H1 (cell line): Measurements from ENCODE around the gene NUP210. TPM values are rescaled to one million over a fixed set of nuclear protein-coding genes. Genes with fewer than 3 reads are reported as not detected.

Experiments
- CTCF ChIA-PET: fragments of 300-600 bp; sonication (Branson Sonifier 250); formaldehyde crosslinking; loops from one replicate; lab custom pipeline; 2021; ENCODE audit not compliant: partially characterized antibody; lab: Charles Lee
- POLR2A ChIA-PET: fragments of 300-600 bp; sonication (Branson Sonifier 250); formaldehyde crosslinking; loops from one replicate; lab custom pipeline; 2021; ENCODE audit warnings: inconsistent platforms; ENCODE audit not compliant: partially characterized antibody; lab: Charles Lee
- DNase-seq, 2 experiments: peaks; one replicate each; pipeline versions ENCODE4 v3.0.0 to v3.0.0-alpha.2; 2010 to 2022; ENCODE audit warnings: low spot score in 2 of 2, low read depth in 1 of 2, mixed read lengths in 1 of 2
- FAIRE-seq: peaks from 2 replicates; lab custom pipeline; 2011; peaks lifted over from hg19 to GRCh38; lab: Jason Lieb, UNC
- H2AFZ ChIP-seq: 2 replicates; pipeline ENCODE4 v1.8.1; 2012; ENCODE audit warnings: low read length, inconsistent platforms
- H2AK5ac ChIP-seq: 2 replicates; pipeline ENCODE4 v1.6.1; 2013; ENCODE audit warnings: low read depth, low read length
- H2BK120ac ChIP-seq: replicated peaks from 2 replicates; pipeline ENCODE3; 2013; ENCODE audit warnings: low read depth, low read length, inconsistent platforms
- H2BK12ac ChIP-seq: 2 replicates; pipeline ENCODE4 v1.6.1; 2013; ENCODE audit warnings: low read depth, low read length
- H2BK15ac ChIP-seq: 2 replicates; pipeline ENCODE4 v1.6.1; 2013; ENCODE audit warnings: low read length
- H2BK20ac ChIP-seq: 2 replicates; pipeline ENCODE4 v1.6.1; 2013; ENCODE audit warnings: low read length
- H2BK5ac ChIP-seq: 2 replicates; pipeline ENCODE4 v1.6.1; 2013; ENCODE audit warnings: low read depth, low read length
- H3K14ac ChIP-seq: 2 replicates; pipeline ENCODE4 v1.6.1; 2013; ENCODE audit warnings: inconsistent platforms; ENCODE audit not compliant: insufficient read length
- H3K18ac ChIP-seq: 2 replicates; pipeline ENCODE4 v1.6.1; 2013; ENCODE audit warnings: low read length; ENCODE audit errors: extremely low read depth
- H3K23ac ChIP-seq: 2 replicates; pipeline ENCODE4 v1.6.1; 2013; ENCODE audit warnings: inconsistent platforms; ENCODE audit not compliant: insufficient read length
- H3K23me2 ChIP-seq: 2 replicates; pipeline ENCODE4 v1.6.1; 2013; ENCODE audit warnings: low read depth, low read length
- H3K27ac ChIP-seq: 2 replicates; pipeline ENCODE4 v1.6.1; 2011; ENCODE audit warnings: low read depth, low read length, inconsistent platforms
- H3K27me3 ChIP-seq, 4 experiments: replicated peaks in 1 of 4; 1 replicate in 1 of 4; 2 replicates in 3 of 4; pipeline versions ENCODE4 v1.6.1 to v1.8.1; 2011 to 2013; ENCODE audit warnings: low read length in 3 of 4, mild to moderate bottlenecking in 3 of 4, inconsistent platforms in 2 of 4, mixed read lengths in 2 of 4, moderate library complexity in 1 of 4; ENCODE audit not compliant: control insufficient read depth in 3 of 4, insufficient read depth in 3 of 4; ENCODE audit errors: extremely low read depth in 1 of 4
- H3K36me3 ChIP-seq, 4 experiments: 2 replicates each; pipeline versions ENCODE4 v1.6.1 to v1.8.1; 2011 to 2013; ENCODE audit warnings: mild to moderate bottlenecking in 4 of 4, low read length in 3 of 4, moderate library complexity in 2 of 4, control low read depth in 1 of 4, inconsistent platforms in 1 of 4; ENCODE audit not compliant: insufficient read depth in 4 of 4, control insufficient read depth in 2 of 4
- H3K4ac ChIP-seq: replicated peaks from 2 replicates; pipeline ENCODE3; 2013; ENCODE audit warnings: low read length, low read depth, mixed read lengths, inconsistent platforms; ENCODE audit not compliant: insufficient read length
- H3K4me1 ChIP-seq, 4 experiments: replicated peaks in 1 of 4; 1 replicate in 1 of 4; 2 replicates in 3 of 4; pipeline versions ENCODE4 v1.6.1 to v1.8.1; 2011 to 2013; ENCODE audit warnings: low read length in 3 of 4, inconsistent platforms in 2 of 4, mixed read lengths in 1 of 4; ENCODE audit not compliant: insufficient read depth in 4 of 4, control insufficient read depth in 3 of 4
- H3K4me2 ChIP-seq, 2 experiments: 2 replicates each; pipeline versions ENCODE4 v1.6.1 to v1.8.1; 2011 to 2013; ENCODE audit warnings: low read depth in 2 of 2, low read length in 2 of 2, control low read depth in 1 of 2, inconsistent platforms in 1 of 2, mild to moderate bottlenecking in 1 of 2; ENCODE audit not compliant: insufficient read depth in 1 of 2
- H3K4me3 ChIP-seq, 4 experiments: fragments of 200-600, 300-600 bp in 1 of 4; sonication (generic), shearing (Covaris generic), sonication (Bioruptor Twin) in 1 of 4; 2 replicates each; pipeline versions ENCODE4 v1.5.1 to v1.8.1; 2011 to 2016; ENCODE audit warnings: low read length in 4 of 4, low read depth in 3 of 4, control low read depth in 2 of 4, inconsistent platforms in 2 of 4, mild to moderate bottlenecking in 2 of 4, mixed read lengths in 1 of 4, moderate library complexity in 1 of 4; ENCODE audit not compliant: insufficient read depth in 2 of 4; ENCODE audit errors: extremely low read depth in 1 of 4
- H3K56ac ChIP-seq: replicated peaks from 2 replicates; pipeline ENCODE3; 2013; ENCODE audit warnings: low read depth, mild to moderate bottlenecking, mixed read lengths, low read length, inconsistent platforms; ENCODE audit not compliant: insufficient read length
- H3K79me1 ChIP-seq: 2 replicates; pipeline ENCODE4 v1.6.1; 2013; ENCODE audit warnings: low read depth, low read length, control low read depth
- H3K79me2 ChIP-seq, 2 experiments: 2 replicates each; pipeline versions ENCODE4 v1.6.1 to v1.8.1; 2012 to 2013; ENCODE audit warnings: low read length in 2 of 2, mild to moderate bottlenecking in 2 of 2, inconsistent platforms in 1 of 2; ENCODE audit not compliant: insufficient read depth in 2 of 2, control insufficient read depth in 1 of 2
- H3K9ac ChIP-seq, 4 experiments: replicated peaks in 1 of 4; 1 replicate in 1 of 4; 2 replicates in 3 of 4; pipeline versions ENCODE4 v1.6.1 to v1.8.1; 2011 to 2013; ENCODE audit warnings: low read depth in 3 of 4, low read length in 3 of 4, control low read depth in 2 of 4, mild to moderate bottlenecking in 2 of 4, moderate library complexity in 2 of 4, inconsistent platforms in 1 of 4; ENCODE audit errors: extremely low read depth in 1 of 4
- H3K9me3 ChIP-seq, 2 experiments: 2 replicates each; pipeline versions ENCODE4 v1.6.1 to v1.8.1; 2012 to 2013; ENCODE audit warnings: mild to moderate bottlenecking in 2 of 2, moderate library complexity in 2 of 2, control low read depth in 1 of 2, inconsistent platforms in 1 of 2, low read depth in 1 of 2, low read length in 1 of 2, mixed read lengths in 1 of 2; ENCODE audit not compliant: insufficient read depth in 2 of 2
- H4K20me1 ChIP-seq, 2 experiments: replicated peaks in 1 of 2; 2 replicates each; pipeline versions ENCODE3 to v1.8.1; 2011 to 2013; ENCODE audit warnings: inconsistent platforms in 2 of 2, low read length in 2 of 2, mild to moderate bottlenecking in 1 of 2; ENCODE audit not compliant: insufficient read depth in 2 of 2, control insufficient read depth in 1 of 2
- H4K5ac ChIP-seq: 2 replicates; pipeline ENCODE4 v1.6.1; 2013; ENCODE audit warnings: low read length, low read depth, mixed read lengths, inconsistent platforms; ENCODE audit not compliant: insufficient read length
- H4K8ac ChIP-seq: 2 replicates; pipeline ENCODE4 v1.8.0; 2013; ENCODE audit warnings: mild to moderate bottlenecking, moderate library complexity, low read length, inconsistent platforms; ENCODE audit not compliant: insufficient read depth; ENCODE audit errors: extremely low read depth
- H4K91ac ChIP-seq: replicated peaks from 2 replicates; pipeline ENCODE3; 2013; ENCODE audit warnings: low read length, mixed read lengths, inconsistent platforms; ENCODE audit not compliant: insufficient read length
- BACH1 ChIP-seq: IDR thresholded peaks from 2 replicates; pipeline ENCODE4 v1.6.1; 2012; ENCODE audit warnings: low read length, improper control_type of control experiment
- NANOG ChIP-seq: IDR thresholded peaks from 2 replicates; pipeline ENCODE4 v1.6.1; 2011; ENCODE audit warnings: low read length, low read depth, mild to moderate bottlenecking, inconsistent platforms; ENCODE audit not compliant: insufficient read depth, poor library complexity, severe bottlenecking
- PHF8 ChIP-seq: fragments of 200-600 bp; sonication (generic); conservative IDR thresholded peaks from 2 replicates; pipeline ENCODE4 v1.7.1; 2012; ENCODE audit warnings: low read depth, mild to moderate bottlenecking, inconsistent platforms, low read length, moderate library complexity
- POLR2AphosphoS5 ChIP-seq: IDR thresholded peaks from 2 replicates; pipeline ENCODE4 v1.6.1; 2011; ENCODE audit warnings: low read depth, low read length
- RBBP5 ChIP-seq: IDR thresholded peaks from 2 replicates; pipeline ENCODE4 v1.7.1; 2012; ENCODE audit warnings: low read depth, mild to moderate bottlenecking, inconsistent platforms, low read length, moderate library complexity, borderline replicate concordance
- SP4 ChIP-seq: IDR thresholded peaks from 2 replicates; pipeline ENCODE4 v1.6.1; 2012; ENCODE audit warnings: low read length, inconsistent platforms
- TEAD4 ChIP-seq: IDR thresholded peaks from 2 replicates; pipeline ENCODE4 v1.6.1; 2012; ENCODE audit warnings: low read depth, low read length, inconsistent platforms, mixed read lengths
- WGBS, 2 experiments: shearing (Covaris generic) in 1 of 2; methylation state at CpG; one replicate each; pipeline versions ENCODE4 v1.1.6 to v1.1.7; 2013 to 2015; ENCODE audit warnings: low lambda C conversion rate in 2 of 2, mixed read lengths in 2 of 2, inconsistent platforms in 1 of 2, low coverage in 1 of 2, missing lambda C conversion rate in 1 of 2; ENCODE audit not compliant: insufficient replicate concordance in 2 of 2, insufficient coverage in 1 of 2, insufficient read length in 1 of 2; ENCODE audit errors: extremely low coverage in 1 of 2, missing lambda C conversion rate in 1 of 2; 5-methylcytosine and 5-hydroxymethylcytosine counted together
- long read RNA-seq, 2 experiments: library from RNA in 1 of 2; library from capped mRNA in 1 of 2; stranded (forward); transcript quantifications; one replicate each; pipeline ENCODE4 v2.0.0, GENCODE V29; 2021; ENCODE audit warnings: inconsistent platforms in 1 of 2
- polyA minus RNA-seq, 3 experiments: library from RNA; depleted of rRNA, polyadenylated mRNA; stranded (reverse); fragments of >200 nt; gene quantifications; 1 replicate in 2 of 3; 2 replicates in 1 of 3; pipeline ENCODE4 v1.2.3, GENCODE V29; 2011
- polyA plus RNA-seq, 7 experiments: library from polyadenylated mRNA; depleted of rRNA in 3 of 7; stranded (reverse) in 5 of 7; unstranded in 2 of 7; fragments of >200 nt in 5 of 7; fragments of 200-250 nt in 2 of 7; gene quantifications; 1 replicate in 5 of 7; 2 replicates in 1 of 7; 4 replicates in 1 of 7; pipeline versions ENCODE4 v1.2.1 to v1.2.3, GENCODE V29; 2011 to 2013; ENCODE audit warnings: missing spikeins in 2 of 7, mixed read lengths in 2 of 7
- total RNA-seq: library from RNA; stranded (reverse); fragmentation: NEBNext Ultra II Directional; extraction: Animal tissue kit (Norgen Biotek cat#: 25700); gene quantifications from 2 replicates; pipeline ENCODE4 v1.2.1, GENCODE V29; 2021

NUP210 gene
- 53.4 and 53.7 TPM in 2 replicates for total RNA-seq
- 51.0 and 55.0 TPM in 2 replicates for polyA plus RNA-seq (2011; rRNA removed)
- 22.7 TPM for polyA plus RNA-seq (2011; cell fraction: cytosol; rRNA removed)
- polyA plus RNA-seq (2011; cell fraction: nucleus; rRNA removed): 90.7 TPM
- 30.8 to 56.3 TPM (median 45.4 TPM) in 4 replicates for polyA plus RNA-seq (2012, experiment 1 of 2)
- polyA plus RNA-seq (2012, experiment 2 of 2): 30.0 TPM
- 84.7 TPM for polyA plus RNA-seq (2013, experiment 1 of 2)
- 65.1 TPM for polyA plus RNA-seq (2013, experiment 2 of 2)
- polyA minus RNA-seq (2011; rRNA and poly(A)+ RNA removed): 49.2 and 89.2 TPM in 2 replicates
- polyA minus RNA-seq (2011; cell fraction: cytosol; rRNA and poly(A)+ RNA removed): 32.7 TPM
- 52.7 TPM for polyA minus RNA-seq (2011; cell fraction: nucleus; rRNA and poly(A)+ RNA removed)
- long read RNA-seq, experiment 1, full-length matches to known transcripts: 1 of 44 reads
- long read RNA-seq, experiment 1, partial matches to known transcripts: 18 of 44 reads
- long read RNA-seq, experiment 1, other reads (novel, unspliced or antisense): 25 of 44 reads
- long read RNA-seq, experiment 2, partial matches to known transcripts: 1 of 1 reads
- long read RNA-seq, experiment 2, other reads (novel, unspliced or antisense): 0 of 1 reads

DNA sequence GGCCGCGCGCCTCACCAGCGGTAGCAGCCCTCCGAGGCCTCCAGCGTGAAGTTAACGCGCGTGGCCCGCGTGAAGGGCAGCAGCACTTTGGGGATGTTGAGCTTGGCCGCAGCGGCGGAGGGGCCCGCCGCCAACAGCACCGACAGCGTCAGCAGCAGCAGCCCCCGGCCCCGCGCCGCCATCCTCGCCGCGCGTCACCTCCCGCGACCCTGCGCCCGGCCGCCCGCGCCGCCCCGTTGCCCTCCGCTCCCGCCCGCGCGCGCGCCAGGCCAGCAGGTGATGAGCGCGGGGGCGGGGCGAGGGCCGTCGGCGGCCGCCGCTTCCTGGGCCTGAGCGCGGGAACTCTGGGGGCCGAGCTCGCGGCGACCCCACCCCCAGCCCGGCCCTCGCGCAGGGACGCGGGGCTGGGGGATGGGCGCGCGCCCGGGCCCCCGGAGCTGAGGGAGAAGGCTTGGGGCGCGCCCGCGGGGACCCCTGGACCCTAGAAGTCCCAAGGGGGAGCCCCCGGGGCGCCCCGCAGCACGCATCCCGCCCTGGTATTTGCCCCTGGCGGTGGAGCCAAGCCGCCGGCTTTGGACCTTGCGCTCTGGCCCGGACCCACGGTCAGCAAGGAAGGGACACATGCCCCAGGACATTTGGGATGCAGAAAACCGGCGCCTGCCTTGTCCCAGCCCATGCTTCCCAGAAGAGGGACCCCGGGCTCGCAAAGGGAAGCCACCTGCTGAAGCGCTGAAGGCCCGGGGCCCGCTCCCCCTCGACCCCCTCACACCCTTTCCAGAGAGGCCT, at the start of gene NUP210:
TSS of gene NUP210 (minus strand) at position 278 of the 786 bp plus-strand sequence. CDS start at position 182, 96 bp downstream.
- peak within 1 kb of the TSS; percentile 33; the same call in 1 of the 2 replicates for H2AFZ ChIP-seq
- FAIRE-seq (no peak), DNase-seq (peak in 1 of 2 experiments; percentile 79)
- H3K36me3 ChIP-seq: no peaks in the 10 kb centered on the region
- H3K79me2 ChIP-seq: peaks cover 0 to 42% of the 10 kb centered on the region in 2 experiments; a peak in 3 of 4 replicates
- peak within 1 kb of the TSS; percentile 83 for H3K18ac ChIP-seq
- POLR2A ChIA-PET: interaction anchor here (0.6 to 2.5 kb wide), 11 partner anchors 9 to 578 kb away, joined by 3 to 15 read pairs (median 3); partner anchors contain the start of genes HDAC11 and RPL32
- H2BK20ac ChIP-seq: peak within 1 kb of the TSS; percentile 72; the same call in 1 of the 2 replicates
- H3K56ac ChIP-seq: peak within 1 kb of the TSS; percentile 71
- peak within 1 kb of the TSS; percentile 96 for H4K8ac ChIP-seq
- no peaks in the 10 kb centered on the region for H3K9me3 ChIP-seq
- WGBS, 2 experiments: 7% methylated on average over 29 of the region's 90 CpGs; no CpG with 5 or more reads in 1 of the 2 experiments
- no peak within 1 kb of the TSS for H2BK120ac ChIP-seq
- H3K27ac ChIP-seq: no peak within 1 kb of the TSS; the same call in 1 of the 2 replicates
- peaks cover 0 to 8% (median 0%) of the 10 kb centered on the region in 4 experiments; a peak in 4 of 7 replicates for H3K27me3 ChIP-seq
- H3K4ac ChIP-seq: peak within 1 kb of the TSS; percentile 94
- peak within 1 kb of the TSS; percentile 55 to 85 (median 72) for H3K4me3 ChIP-seq
- H3K79me1 ChIP-seq: peaks cover 4% of the 10 kb centered on the region; the same call in 1 of the 2 replicates
- peaks cover 10 to 13% of the 10 kb centered on the region in 2 experiments for H4K20me1 ChIP-seq
- peak within 1 kb of the TSS; percentile 65 to 96 for H3K4me2 ChIP-seq
- peaks cover 7 to 18% (median 12%) of the 10 kb centered on the region in 4 experiments for H3K4me1 ChIP-seq
- H2BK5ac ChIP-seq: peak within 1 kb of the TSS; percentile 40; the same call in 1 of the 2 replicates
- H2AK5ac ChIP-seq: 0 out of 2 replicates have a peak within 1 kb of the TSS, but pooled peaks have one; percentile 16
- H3K9ac ChIP-seq: peak within 1 kb of the TSS; percentile 62 to 87 (median 68); a peak in 6 of 7 replicates
- H4K5ac ChIP-seq: peak within 1 kb of the TSS; percentile 68
- peak within 1 kb of the TSS; percentile 93 for H4K91ac ChIP-seq
- H3K14ac ChIP-seq: no peak within 1 kb of the TSS
- peak within 1 kb of the TSS; percentile 82; the same call in 1 of the 2 replicates for H2BK12ac ChIP-seq
- CTCF ChIA-PET: interaction anchor here (0.7 to 7.4 kb wide), 5 partner anchors 15 to 74 kb away, joined by 3 to 77 read pairs (median 5); no protein-coding TSS in a partner anchor
- H2BK15ac ChIP-seq: peak within 1 kb of the TSS; percentile 88; the same call in 1 of the 2 replicates
- peaks cover 10% of the 10 kb centered on the region; the same call in 1 of the 2 replicates for H3K23me2 ChIP-seq
- H3K23ac ChIP-seq: no peak within 1 kb of the TSS
- peak; percentile 8 for TF ChIP-seq NANOG
- TF ChIP-seq TEAD4: no peak
- TF ChIP-seq POLR2AphosphoS5: peak; percentile 15; the same call in 1 of the 2 replicates
- TF ChIP-seq PHF8: peak; percentile 73
- no peak for TF ChIP-seq BACH1
- TF ChIP-seq RBBP5: peak; percentile 80; the same call in 1 of the 2 replicates
- TF ChIP-seq SP4: no peak
